Fibroblast of villous mesenchyme (primary cell): ENCODE data around the gene PROCR. TPM values are rescaled to one million over a fixed set of nuclear protein-coding genes. Genes with fewer than 3 reads are reported as not detected.
"Not testable (repeated sequence)": the region's sequence is repeated elsewhere in the genome, so short reads cannot be mapped to it uniquely, and the experiment has no call there.

Experiments
- DNase-seq: peaks from one replicate; pipeline ENCODE4 v3.0.0-alpha.2; 2010; ENCODE audit warnings: low read depth
- H3K4me3 ChIP-seq: 2 replicates; pipeline ENCODE4 v1.5.1; 2011; ENCODE audit warnings: low read depth, mild to moderate bottlenecking, low read length
- CTCF ChIP-seq: IDR thresholded peaks from 2 replicates; pipeline ENCODE4 v1.5.1; 2012; ENCODE audit warnings: low read depth, mild to moderate bottlenecking, low read length; ENCODE audit not compliant: insufficient read depth
- total RNA-seq: library from RNA; depleted of rRNA; stranded (reverse); fragments of >200 nt; gene quantifications from 2 replicates; pipeline ENCODE4 v1.2.3, GENCODE V29; 2012

PROCR gene
- total RNA-seq, 1 donor, result 22.9 TPM

- no peak for TF ChIP-seq CTCF
- no peak for DNase-seq
- H3K4me3 ChIP-seq, result no peak overlapping the region
These were observed 6.4 kb upstream of the PROCR start for GRCh38 chr20:35165221-35166185.

- DNase-seq, result no peak
- TF ChIP-seq CTCF, result no peak
- no peak overlapping the region for H3K4me3 ChIP-seq
These were observed 5.5 kb upstream of the PROCR start for GRCh38 chr20:35166242-35166830.

GRCh38 chr20:35167787-35168186 is 4.1 kb upstream of the PROCR start:
- TF ChIP-seq CTCF, result no peak
- no peak for DNase-seq
- H3K4me3 ChIP-seq, result no peak overlapping the region

DNA sequence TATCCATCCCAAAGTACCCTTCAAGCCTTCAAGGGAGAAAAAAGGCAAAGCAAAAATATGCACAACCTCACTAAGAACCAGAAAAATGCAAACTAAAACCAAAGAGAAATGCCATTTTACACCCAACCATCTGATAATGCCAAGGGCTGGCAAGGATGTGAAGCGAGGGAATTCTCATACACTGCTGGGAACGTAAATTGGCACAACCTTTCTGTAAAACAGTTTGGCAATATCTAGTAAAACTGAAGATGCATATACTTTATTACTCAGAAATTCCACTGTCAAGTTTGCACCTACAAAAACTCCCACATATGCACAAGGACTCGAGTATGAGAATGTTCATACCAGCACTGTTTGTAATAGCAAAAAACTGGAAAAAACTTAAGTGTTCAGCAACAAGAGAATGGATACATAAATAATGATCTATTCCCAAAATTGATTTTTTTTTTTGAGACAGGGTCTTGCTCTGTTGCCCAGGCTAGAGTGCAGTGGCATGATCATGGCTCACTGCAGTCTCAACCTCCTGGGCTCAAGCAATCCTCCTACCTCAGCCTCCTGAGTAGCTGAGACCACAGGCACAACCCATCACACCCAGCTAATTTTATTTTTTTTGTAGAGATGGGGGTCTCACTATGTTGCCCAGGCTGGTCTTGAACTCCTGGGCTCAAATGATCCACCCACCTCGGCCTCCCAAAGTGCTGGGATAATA is 3.0 kb upstream of the PROCR start:
- not testable (repeated sequence) for H3K4me3 ChIP-seq, DNase-seq

DNA sequence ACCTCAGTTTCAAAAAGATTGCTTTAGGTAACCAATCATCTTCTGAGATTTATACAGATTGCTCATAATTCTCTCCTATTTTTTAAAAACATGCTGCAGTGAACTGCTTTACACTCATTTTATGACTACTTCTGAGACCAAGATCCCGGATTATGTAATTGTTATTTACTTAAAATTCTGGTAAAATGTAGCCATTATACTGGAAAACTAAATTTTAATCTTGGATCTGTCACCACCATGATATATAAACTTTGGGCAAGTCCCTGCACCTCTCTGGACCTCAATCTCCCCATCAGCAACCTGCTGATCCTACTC is 477 bp upstream of the PROCR start:
- no peak for TF ChIP-seq CTCF
- no peak for DNase-seq
- peak overlapping the region; percentile 62 for H3K4me3 ChIP-seq

DNA sequence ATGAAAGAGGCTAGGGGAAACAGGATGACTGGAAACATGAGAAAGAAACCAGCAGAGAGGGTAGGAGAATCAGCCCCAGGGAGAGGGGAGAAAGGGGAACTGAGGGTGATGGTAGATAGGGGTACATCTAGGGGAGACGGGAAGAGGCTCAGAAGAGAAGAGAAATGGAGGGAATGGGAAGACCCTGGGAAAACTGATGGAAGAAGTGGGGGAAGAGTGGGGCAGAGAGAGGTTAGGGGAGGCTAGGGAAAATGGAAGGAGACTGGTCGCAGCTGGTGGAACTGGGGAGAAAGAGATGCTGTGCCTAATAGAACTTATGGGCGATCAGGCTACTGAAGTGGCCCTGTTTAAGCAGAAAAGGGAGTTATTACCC is 548 bp downstream of the PROCR start:
- no peak for DNase-seq
- no peak for TF ChIP-seq CTCF
- peak overlapping the region; percentile 62 for H3K4me3 ChIP-seq

DNA sequence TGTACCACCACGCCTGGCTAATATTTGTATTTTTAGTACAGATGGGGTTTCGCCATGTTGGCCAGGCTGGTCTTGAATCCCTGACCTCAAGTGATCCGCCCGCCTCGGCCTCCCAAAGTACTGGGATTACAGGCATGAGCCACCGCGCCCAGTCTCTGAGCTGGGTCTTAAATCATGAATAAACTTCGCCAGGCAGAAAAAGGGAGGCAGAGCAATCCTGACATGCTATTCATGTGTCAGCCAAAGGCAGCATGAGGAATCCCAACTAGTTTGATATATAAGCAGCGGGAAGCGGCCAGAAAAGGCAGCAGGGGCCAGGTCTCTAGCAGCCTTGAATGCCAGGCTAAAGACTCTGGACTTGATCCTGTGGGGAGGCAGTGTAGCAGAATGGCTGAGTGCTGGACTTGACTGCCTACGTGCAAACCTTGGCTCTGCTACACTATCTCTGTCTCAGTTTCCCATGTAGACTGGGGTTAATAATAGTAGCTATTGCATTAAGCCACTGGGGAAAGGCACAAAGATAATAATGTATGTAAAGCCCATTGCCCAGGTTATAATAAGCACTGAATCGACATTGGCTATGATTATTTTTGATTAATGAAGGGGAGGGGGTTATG is 1.8 kb downstream of the PROCR start:
- no peak overlapping the region for H3K4me3 ChIP-seq
- TF ChIP-seq CTCF, result no peak
- peak; percentile 36 for DNase-seq
